T follicular helper cell (primary cell): ENCODE measurements around the gene PRR29.
"Not testable (repeated sequence)": the region's sequence is repeated elsewhere in the genome, so short reads cannot be mapped to it uniquely, and the experiment has no call there.

Experiments
- DNase-seq: peaks from one replicate; pipeline ENCODE4 v3.0.0-alpha.2; 2020; ENCODE audit warnings: low read depth

PRR29 gene

GRCh38 chr17:63974594-63975192, 23.5 kb upstream of the PRR29 start:
- DNase-seq: no peak

GRCh38 chr17:63975541-63976092, 22.5 kb upstream of the PRR29 start:
- no peak for DNase-seq

- DNase-seq: no peak
These were observed 21.4 kb upstream of the PRR29 start for GRCh38 chr17:63976702-63977101.

GRCh38 chr17:63978272-63979200, 19.6 kb upstream of the PRR29 start:
- no peak for DNase-seq

GRCh38 chr17:63982641-63983040, 15.5 kb upstream of the PRR29 start:
- DNase-seq: not testable (repeated sequence)

- no peak for DNase-seq
These were observed 14.8 kb upstream of the PRR29 start for GRCh38 chr17:63983320-63983719.

- DNase-seq: no peak
These were observed 13.9 kb upstream of the PRR29 start for GRCh38 chr17:63984236-63984635.

GRCh38 chr17:63984651-63985386, 13.3 kb upstream of the PRR29 start:
- DNase-seq: peak; percentile 33

- no peak for DNase-seq
These were observed 12.6 kb upstream of the PRR29 start for GRCh38 chr17:63985387-63986140.

- no peak for DNase-seq
These were observed 11.3 kb upstream of the PRR29 start for GRCh38 chr17:63986821-63987220.

- DNase-seq: no peak
These were observed 10.7 kb upstream of the PRR29 start for GRCh38 chr17:63987221-63988126.

- DNase-seq: no peak
These were observed 10.0 kb upstream of the PRR29 start for GRCh38 chr17:63988127-63988478.

- DNase-seq: no peak
These were observed 9.2 kb upstream of the PRR29 start for GRCh38 chr17:63988741-63989621.

GRCh38 chr17:63989622-63990345, 8.4 kb upstream of the PRR29 start:
- no peak for DNase-seq

- DNase-seq: no peak
These were observed 6.5 kb upstream of the PRR29 start for GRCh38 chr17:63991611-63992010.

GRCh38 chr17:63993368-63993985, 4.7 kb upstream of the PRR29 start:
- no peak for DNase-seq

- DNase-seq: no peak
These were observed 2.5 kb upstream of the PRR29 start for GRCh38 chr17:63995626-63996025.

- no peak for DNase-seq
These were observed 1.5 kb upstream of the PRR29 start for GRCh38 chr17:63996430-63997182.
